Natural killer cell (primary cell): ENCODE data around the gene CNTN2. TPM values are rescaled to one million over a fixed set of nuclear protein-coding genes. Genes with fewer than 3 reads are reported as not detected.
A peak's percentile ranks its signal among the peaks of the same experiment; 100 is the strongest.

Experiments used
- ATAC-seq, 3 donors: fragments of 150-1000 bp in 2 of 3; fragments of 200-7000 bp in 1 of 3; cut with Tn5 transposase; 1 replicate in 1 of 3; 2 replicates in 2 of 3; pipeline ENCODE4 v1.10.0; 2021; ENCODE audit warnings: mild to moderate bottlenecking in 2 of 3, moderate library complexity in 2 of 3
- DNase-seq, 2 donors: peaks; one replicate each; pipeline versions ENCODE4 v3.0.0 to v3.0.0-alpha.2; 2013 to 2021; ENCODE audit warnings: mixed read lengths in 1 of 2
- H3K27ac ChIP-seq: one replicate; pipeline ENCODE4 v1.5.1; 2013; ENCODE audit warnings: mild to moderate bottlenecking, low read length
- H3K27me3 ChIP-seq: one replicate; pipeline ENCODE4 v1.6.1; 2013; ENCODE audit warnings: low read length; ENCODE audit not compliant: control insufficient read depth, insufficient read depth
- H3K36me3 ChIP-seq: one replicate; pipeline ENCODE4 v1.6.1; 2013; ENCODE audit warnings: low read length; ENCODE audit not compliant: control insufficient read depth, insufficient read depth
- H3K4me1 ChIP-seq: one replicate; pipeline ENCODE4 v1.6.1; 2013; ENCODE audit warnings: low read length; ENCODE audit not compliant: control insufficient read depth, insufficient read depth
- H3K4me3 ChIP-seq: one replicate; pipeline ENCODE4 v1.5.1; 2013; ENCODE audit warnings: low read length
- H3K9me3 ChIP-seq: one replicate; pipeline ENCODE4 v1.6.1; 2013; ENCODE audit warnings: low read length; ENCODE audit not compliant: control insufficient read depth, insufficient read depth
- H3K27ac Mint-ChIP-seq, 2 donors: one replicate each; pipeline ENCODE4 v1.8.0; 2022; ENCODE audit warnings: mild to moderate bottlenecking in 2 of 2, mixed read lengths in 2 of 2, moderate library complexity in 1 of 2
- H3K27me3 Mint-ChIP-seq, 2 donors: one replicate each; pipeline ENCODE4 v1.8.0; 2022; ENCODE audit warnings: low read depth in 2 of 2, mixed read lengths in 2 of 2
- H3K36me3 Mint-ChIP-seq: one replicate; pipeline ENCODE4 v1.8.0; 2022; ENCODE audit warnings: mixed read lengths
- H3K4me1 Mint-ChIP-seq, 2 donors: one replicate each; pipeline ENCODE4 v1.8.0; 2022; ENCODE audit warnings: mixed read lengths in 2 of 2
- H3K4me3 Mint-ChIP-seq: one replicate; pipeline ENCODE4 v1.8.0; 2022; ENCODE audit warnings: mild to moderate bottlenecking, moderate library complexity, mixed read lengths
- H3K9me3 Mint-ChIP-seq, 2 donors: one replicate each; pipeline ENCODE4 v1.8.0; 2022; ENCODE audit warnings: mixed read lengths in 2 of 2
- WGBS: methylation state at CpG from one replicate; pipeline ENCODE4 v1.1.7; 2013; ENCODE audit warnings: missing lambda C conversion rate; ENCODE audit not compliant: insufficient coverage; 5-methylcytosine and 5-hydroxymethylcytosine counted together
- intact Hi-C: fragments of 100-400 bp; cut with micrococcal nuclease; formaldehyde crosslinking; loops from one replicate; pipeline ENCODE4 v1.14.2; 2022
- total RNA-seq, 4 donors: library from RNA; stranded (reverse); fragments of 120-200 nt in 1 of 4; gene quantifications; one replicate each; pipeline versions ENCODE4 v1.2.3 to v1.2.4, GENCODE V29; 2013 to 2022
- TF ChIP-seq, protein P1 (sequence below): fragments of 200-600 bp; IDR thresholded peaks from one replicate; pipeline ENCODE4 v1.8.0; 2022; ENCODE audit warnings: antibody characterized with exemption

Gene CNTN2
- total RNA-seq, 3 donors from 2014 or later (not counting 1 experiment from before 2014, with no cell fraction given), result not detected

DNA sequence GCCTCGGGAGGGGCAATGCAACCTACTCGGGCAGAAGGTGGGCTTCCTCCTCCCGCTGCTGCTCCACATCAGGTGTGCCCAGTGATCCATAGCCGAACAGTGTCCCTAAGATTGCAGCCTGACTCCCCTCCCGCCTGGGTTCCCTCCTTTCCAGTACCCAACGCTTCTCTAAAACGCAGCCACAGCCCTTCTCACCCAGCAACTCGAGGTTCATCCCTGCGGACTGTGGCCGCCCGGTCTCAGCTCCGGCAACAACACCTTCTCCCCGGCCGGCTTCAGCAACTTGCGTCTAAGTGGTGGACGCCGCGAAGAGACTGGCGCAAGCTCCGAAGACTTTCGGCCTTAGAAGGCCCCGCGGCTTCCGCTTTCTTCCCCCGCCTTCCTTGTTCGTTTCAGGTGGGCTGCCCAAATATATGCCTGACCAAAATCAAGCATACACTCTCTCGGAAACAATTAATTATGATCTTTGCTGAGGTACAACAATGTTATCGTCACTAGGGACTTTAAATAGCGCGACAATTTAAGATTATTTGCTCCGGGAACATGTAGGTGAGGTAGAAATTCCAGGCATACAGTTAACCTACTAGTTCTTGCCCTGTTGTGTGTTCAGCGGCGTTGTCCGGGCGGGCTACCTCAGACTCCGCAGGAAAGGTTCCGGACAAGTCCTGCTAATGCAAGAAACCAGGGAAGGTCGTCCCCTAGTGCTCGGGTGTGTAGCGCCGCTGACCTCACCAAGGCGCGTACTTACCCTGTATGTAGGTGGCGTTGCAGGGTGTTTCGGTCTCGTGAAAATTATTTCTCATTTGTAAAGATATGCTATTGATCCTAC is 78.9 kb downstream of the CNTN2 start, which contains the start of gene RBBP5:
Gene RBBP5 (minus strand): TSS at position 319 of the 829 bp plus-strand sequence. CDS start 105 bp downstream, at position 214.
- peak within 1 kb of the TSS; percentile 100 for H3K4me3 Mint-ChIP-seq
- H3K4me1 ChIP-seq, result peaks cover 11% of the 10 kb centered on the region
- peak within 1 kb of the TSS; percentile 99 to 100 for H3K27ac Mint-ChIP-seq
- H3K9me3 ChIP-seq, result no peaks in the 10 kb centered on the region
- H3K27me3 Mint-ChIP-seq, result no peaks in the 10 kb centered on the region
- intact Hi-C loops, result loop anchor here (1.0 to 5.0 kb wide), 2 partner anchors 89 to 190 kb away; partner anchors contain the start of gene DSTYK
- peak within 1 kb of the TSS; percentile 79 for H3K4me3 ChIP-seq
- peak; percentile 96 to 98 for DNase-seq
- TF ChIP-seq, protein P1, sequence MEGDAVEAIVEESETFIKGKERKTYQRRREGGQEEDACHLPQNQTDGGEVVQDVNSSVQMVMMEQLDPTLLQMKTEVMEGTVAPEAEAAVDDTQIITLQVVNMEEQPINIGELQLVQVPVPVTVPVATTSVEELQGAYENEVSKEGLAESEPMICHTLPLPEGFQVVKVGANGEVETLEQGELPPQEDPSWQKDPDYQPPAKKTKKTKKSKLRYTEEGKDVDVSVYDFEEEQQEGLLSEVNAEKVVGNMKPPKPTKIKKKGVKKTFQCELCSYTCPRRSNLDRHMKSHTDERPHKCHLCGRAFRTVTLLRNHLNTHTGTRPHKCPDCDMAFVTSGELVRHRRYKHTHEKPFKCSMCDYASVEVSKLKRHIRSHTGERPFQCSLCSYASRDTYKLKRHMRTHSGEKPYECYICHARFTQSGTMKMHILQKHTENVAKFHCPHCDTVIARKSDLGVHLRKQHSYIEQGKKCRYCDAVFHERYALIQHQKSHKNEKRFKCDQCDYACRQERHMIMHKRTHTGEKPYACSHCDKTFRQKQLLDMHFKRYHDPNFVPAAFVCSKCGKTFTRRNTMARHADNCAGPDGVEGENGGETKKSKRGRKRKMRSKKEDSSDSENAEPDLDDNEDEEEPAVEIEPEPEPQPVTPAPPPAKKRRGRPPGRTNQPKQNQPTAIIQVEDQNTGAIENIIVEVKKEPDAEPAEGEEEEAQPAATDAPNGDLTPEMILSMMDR, result peak; percentile 46
- H3K36me3 ChIP-seq, result no peaks in the 10 kb centered on the region
- no peaks in the 10 kb centered on the region for H3K9me3 Mint-ChIP-seq
- H3K27ac ChIP-seq, result peak within 1 kb of the TSS; percentile 94
- H3K36me3 Mint-ChIP-seq, result no peaks in the 10 kb centered on the region
- peak; percentile 93 to 98 (median 93) for ATAC-seq
- H3K27me3 ChIP-seq, result no peaks in the 10 kb centered on the region
- H3K4me1 Mint-ChIP-seq, result peaks cover 37 to 42% of the 10 kb centered on the region in 2 donors
- WGBS, result under 1% methylated on average over 46 of the region's 46 CpGs

DNA sequence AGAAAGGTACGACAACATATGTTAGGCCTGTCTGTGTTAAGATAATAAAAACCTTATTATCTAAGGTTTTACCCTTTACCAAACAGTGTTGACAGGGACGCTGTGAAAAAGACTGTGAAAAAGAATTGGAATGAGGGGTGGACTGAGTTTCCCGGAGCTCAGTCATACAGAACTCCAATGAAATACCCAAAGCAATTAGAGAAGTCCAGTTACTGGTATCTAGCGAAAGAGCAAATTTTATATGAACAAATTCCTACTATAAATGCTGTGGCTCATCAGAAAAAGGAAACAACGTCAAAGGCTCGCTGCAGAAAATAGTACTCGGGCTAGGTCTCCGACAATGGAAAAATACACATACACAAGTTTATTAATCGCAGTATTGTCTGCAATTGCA is 79.5 kb downstream of the CNTN2 start:
- Histone ChIP-seq H3K9me3 (no peaks in the 10 kb centered on the region), H3K4me3 (peak overlapping the region; percentile 79), H3K27me3 (no peaks in the 10 kb centered on the region), H3K36me3 (no peaks in the 10 kb centered on the region), H3K27ac (peak overlapping the region; percentile 94), H3K4me1 (peaks cover 11% of the 10 kb centered on the region)
- WGBS, result 5% methylated on average over 6 of the region's 9 CpGs
- Mint-ChIP-seq H3K9me3 (no peaks in the 10 kb centered on the region), H3K36me3 (no peaks in the 10 kb centered on the region), H3K4me1 (peaks cover 37 to 42% of the 10 kb centered on the region in 2 donors), H3K27me3 (no peaks in the 10 kb centered on the region), H3K4me3 (peak overlapping the region; percentile 100), H3K27ac (peak overlapping the region; percentile 99 to 100)
- intact Hi-C loops, result loop anchor here (1.0 to 5.0 kb wide), 2 partner anchors 89 to 190 kb away; partner anchors contain the start of gene DSTYK
- DNase-seq (no peak), ATAC-seq (no peak)
- TF ChIP-seq, protein P1, result peak; percentile 14

DNA sequence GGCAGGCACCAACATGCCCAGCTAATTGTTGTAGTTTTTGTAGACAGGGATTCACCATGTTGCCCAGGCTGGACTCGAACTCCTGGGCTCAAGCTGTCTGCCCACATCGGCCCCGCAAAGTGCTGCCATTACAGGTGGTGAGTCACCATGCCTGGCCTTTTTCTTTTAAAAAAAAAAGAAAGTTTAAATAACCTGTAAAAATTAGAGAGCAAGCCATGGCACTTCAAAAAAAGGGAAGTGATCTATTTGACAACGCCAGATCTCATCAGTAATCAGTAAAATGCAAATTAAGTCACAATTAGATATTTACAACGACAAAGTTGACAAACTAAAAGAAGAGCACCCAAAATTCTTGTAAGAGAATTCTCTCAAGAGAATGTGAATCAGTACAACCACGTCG is 81.7 kb downstream of the CNTN2 start:
- Histone ChIP-seq H3K36me3 (no peaks in the 10 kb centered on the region), H3K27ac (no peak overlapping the region), H3K4me1 (peaks cover 11% of the 10 kb centered on the region), H3K9me3 (no peaks in the 10 kb centered on the region), H3K4me3 (no peak overlapping the region), H3K27me3 (no peaks in the 10 kb centered on the region)
- H3K4me3 Mint-ChIP-seq, result no peak overlapping the region
- TF ChIP-seq, protein P1, result no peak
- H3K36me3 Mint-ChIP-seq, result no peaks in the 10 kb centered on the region
- no peaks in the 10 kb centered on the region for H3K9me3 Mint-ChIP-seq
- WGBS, result 84% methylated on average over 5 of the region's 7 CpGs
- DNase-seq (no peak), ATAC-seq (no peak)
- intact Hi-C loops, result loop anchor here (5.0 kb wide), 1 partner anchor 188 kb away; no protein-coding TSS in a partner anchor
- H3K27me3 Mint-ChIP-seq, result no peaks in the 10 kb centered on the region
- H3K27ac Mint-ChIP-seq, result no peak overlapping the region
- H3K4me1 Mint-ChIP-seq, result peaks cover 30 to 31% of the 10 kb centered on the region in 2 donors
